ENCODE results near the gene SLC5A10. TPM values are rescaled to one million over a fixed set of nuclear protein-coding genes. Genes with fewer than 3 reads are reported as not detected.
A peak's percentile ranks its signal among the peaks of the same experiment; 100 is the strongest.

Gene SLC5A10
- polyA plus RNA-seq, 6 donors from 2014 or later, result 0.06 to 0.17 (median 0.10) TPM; not detected in 1

DNA sequence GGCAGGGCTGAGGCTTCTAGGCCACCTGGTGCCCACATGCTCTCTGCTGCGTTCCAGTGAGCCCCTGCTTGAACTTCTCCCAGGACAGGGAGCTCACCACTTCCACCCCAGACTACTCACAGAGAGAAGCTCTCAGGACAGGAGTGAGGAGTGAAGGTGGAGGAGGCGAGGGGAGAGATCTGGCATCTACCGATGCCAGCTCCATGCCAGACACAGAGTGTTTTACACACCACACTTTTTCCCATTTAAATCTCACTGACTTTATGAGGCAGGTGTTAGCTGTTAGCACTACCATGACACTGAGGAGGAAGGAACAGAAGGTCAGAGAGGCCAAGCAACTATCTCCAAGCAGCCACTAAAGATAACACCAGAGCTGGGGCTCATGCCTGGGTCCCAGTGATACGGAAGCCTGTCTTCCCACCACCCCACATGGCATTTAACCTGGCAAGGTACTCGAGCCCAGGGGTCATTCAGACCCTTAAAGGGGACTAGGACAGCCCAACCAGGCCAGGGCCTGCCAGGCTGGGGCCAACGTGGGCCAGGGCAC, 45.8 kb downstream of the SLC5A10 start:
- Mint-ChIP-seq H3K9me3 (peaks cover 0 to 11% (median 6%) of the 10 kb centered on the region in 7 donors), H3K36me3 (peaks cover 5 to 8% of the 10 kb centered on the region in 2 donors), H3K4me1 (peaks cover 26 to 42% (median 34%) of the 10 kb centered on the region in 3 donors), H3K4me3 (peak overlapping the region in 1 of 8 donors; percentile 18), H3K27me3 (peaks cover 0 to 5% (median 0%) of the 10 kb centered on the region in 3 donors), H3K27ac (peak overlapping the region in 1 of 6 donors; percentile 76)
- no peak for DNase-seq
- ATAC-seq (ENCODE audit: low read depth in 2 of 2), result no peak

DNA sequence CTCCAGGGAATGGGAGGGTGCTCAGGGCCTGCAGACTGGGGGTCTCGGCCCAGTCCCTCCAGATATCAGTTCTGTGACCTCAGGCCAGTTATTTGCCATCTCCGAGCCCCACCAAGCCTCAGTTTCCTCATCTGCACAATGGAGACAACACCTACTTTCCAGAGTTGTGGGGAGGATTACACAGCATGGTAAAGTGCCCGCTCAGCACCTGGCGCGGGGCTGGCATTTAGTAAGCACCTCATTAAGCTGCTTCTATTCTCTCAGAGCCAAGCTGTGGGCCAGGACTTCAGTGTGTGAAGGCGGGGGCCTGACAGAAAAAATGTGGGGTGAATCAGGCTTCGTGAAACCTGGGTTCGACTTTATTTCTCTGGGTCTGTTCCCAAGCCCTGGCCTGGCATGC, 47.4 kb downstream of the SLC5A10 start:
- peaks cover 5 to 8% of the 10 kb centered on the region in 2 donors for H3K36me3 Mint-ChIP-seq
- no peak for DNase-seq
- H3K27ac Mint-ChIP-seq, result no peak overlapping the region
- peaks cover 16 to 41% (median 29%) of the 10 kb centered on the region in 3 donors for H3K4me1 Mint-ChIP-seq
- peaks cover 0 to 5% (median 0%) of the 10 kb centered on the region in 3 donors for H3K27me3 Mint-ChIP-seq
- no peak overlapping the region for H3K4me3 Mint-ChIP-seq
- ATAC-seq (ENCODE audit: low read depth in 2 of 2), result no peak
- H3K9me3 Mint-ChIP-seq, result peaks cover 0 to 11% (median 6%) of the 10 kb centered on the region in 7 donors

DNA sequence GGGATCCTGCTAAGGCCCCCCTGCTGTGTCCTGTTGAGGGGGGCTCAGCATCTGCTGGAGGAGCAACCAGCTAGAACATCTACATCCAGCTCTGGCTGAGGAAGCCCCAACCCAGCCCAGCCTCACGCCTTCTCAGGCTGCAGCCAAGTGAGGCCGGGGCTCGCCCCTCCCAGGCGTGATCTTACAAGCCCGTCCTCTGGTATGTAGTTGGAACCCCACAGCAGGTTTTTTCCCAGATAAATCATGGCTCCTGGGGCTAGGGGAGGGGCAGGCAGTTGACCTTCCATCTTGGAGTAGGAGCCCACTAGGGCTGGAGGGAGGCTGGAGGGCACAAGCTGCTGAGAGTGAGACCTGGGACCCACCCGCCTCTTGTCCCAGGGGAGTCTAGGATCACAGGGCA, 47.9 kb downstream of the SLC5A10 start:
- peaks cover 0 to 10% (median 6%) of the 10 kb centered on the region in 7 donors for H3K9me3 Mint-ChIP-seq
- no peak for ATAC-seq (ENCODE audit: low read depth in 2 of 2)

DNA sequence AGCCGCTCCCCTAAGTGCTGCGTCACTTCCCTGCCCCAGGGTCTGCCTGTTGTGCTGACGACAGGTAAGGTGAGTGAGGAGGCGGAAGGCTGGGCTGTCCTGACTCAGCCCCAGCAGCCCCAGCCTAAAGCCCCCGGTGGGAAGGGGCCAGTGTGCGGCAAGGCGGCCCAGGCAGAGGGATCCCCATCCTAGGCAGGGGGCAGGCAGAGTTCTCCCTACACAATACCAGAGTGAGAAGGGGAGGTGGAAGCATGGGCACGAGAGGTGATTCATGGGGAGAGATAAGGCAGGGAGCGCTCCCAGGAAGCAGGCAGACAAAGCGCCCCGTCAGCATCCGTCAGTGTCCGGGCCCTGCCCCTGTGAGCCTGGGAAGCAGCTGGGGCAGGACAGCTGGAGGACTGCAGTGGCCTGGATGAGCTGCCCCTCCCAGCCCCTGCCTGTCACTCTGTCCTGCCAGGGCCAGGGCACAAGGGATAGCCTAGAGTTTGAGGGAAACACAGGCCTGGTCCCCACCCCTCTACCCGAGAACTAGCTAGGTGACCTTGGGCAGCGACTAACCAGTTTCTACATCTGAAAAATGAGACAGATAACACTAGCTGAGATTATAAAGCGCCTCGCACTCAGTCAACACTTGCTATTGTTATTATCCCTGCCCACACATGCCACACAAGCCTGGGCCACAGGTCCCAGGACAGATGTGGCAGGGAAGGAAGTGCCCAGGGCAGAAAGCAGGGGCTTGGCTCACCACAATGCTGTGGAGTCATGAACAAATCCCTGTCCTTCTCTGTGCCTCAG, 48.8 kb downstream of the SLC5A10 start:
- Mint-ChIP-seq H3K9me3 (peaks cover 0 to 4% (median 0%) of the 10 kb centered on the region in 7 donors), H3K36me3 (no peaks in the 10 kb centered on the region), H3K4me3 (peak overlapping the region in 1 of 8 donors; percentile 85), H3K27ac (no peak overlapping the region), H3K27me3 (no peaks in the 10 kb centered on the region), H3K4me1 (peaks cover 20 to 41% (median 33%) of the 10 kb centered on the region in 3 donors)
- no peak for ATAC-seq (ENCODE audit: low read depth in 2 of 2)
- no peak for DNase-seq

More for the DNA sequence above, 47.9 kb downstream of the SLC5A10 start:
- Mint-ChIP-seq H3K4me1 (peaks cover 16 to 42% (median 29%) of the 10 kb centered on the region in 3 donors), H3K4me3 (peak overlapping the region in 1 of 8 donors; percentile 16), H3K27me3 (peaks cover 0 to 5% (median 0%) of the 10 kb centered on the region in 3 donors), H3K27ac (peak overlapping the region in 1 of 6 donors; percentile 10), H3K36me3 (peaks cover 5 to 8% of the 10 kb centered on the region in 2 donors)
- DNase-seq, result no peak

DNA sequence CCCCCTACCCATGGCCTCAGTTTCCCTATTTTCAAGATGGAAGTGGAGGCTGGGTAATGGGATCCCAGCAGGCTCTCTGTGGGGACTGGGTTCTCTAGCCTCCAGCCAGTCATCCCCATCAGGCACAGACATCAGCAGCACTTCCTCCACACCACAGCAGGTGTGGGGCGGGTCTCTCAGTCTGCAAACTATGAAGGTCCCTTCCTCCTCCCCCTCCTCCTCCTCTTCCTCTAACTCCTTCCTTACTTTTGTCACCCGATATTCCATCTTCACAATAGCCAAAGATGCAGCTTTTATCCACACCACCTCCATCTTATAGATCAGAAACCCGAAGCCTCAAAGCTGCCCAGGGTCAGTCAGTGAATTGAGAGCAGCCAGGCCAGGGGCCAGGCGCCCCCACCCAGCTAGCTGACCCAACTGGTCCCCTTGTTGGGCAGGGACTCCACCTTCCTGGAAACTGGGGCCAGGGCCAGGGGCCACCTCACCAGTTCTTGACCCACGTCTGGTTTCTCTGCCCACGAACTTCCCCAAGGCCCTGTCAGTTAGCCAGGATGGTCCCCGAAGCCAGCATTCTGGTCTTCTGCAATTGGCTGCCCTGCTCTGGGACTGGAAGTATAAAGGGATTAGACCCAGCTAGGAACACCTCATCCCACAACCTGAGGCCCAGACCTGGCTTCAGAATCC, 50.1 kb downstream of the SLC5A10 start:
- no peaks in the 10 kb centered on the region for H3K36me3 Mint-ChIP-seq
- peaks cover 20 to 37% (median 32%) of the 10 kb centered on the region in 3 donors for H3K4me1 Mint-ChIP-seq
- peak overlapping the region in 7 of 8 donors; percentile 54 to 93 (median 73) for H3K4me3 Mint-ChIP-seq
- ATAC-seq (ENCODE audit: low read depth in 2 of 2), result no peak
- no peaks in the 10 kb centered on the region for H3K27me3 Mint-ChIP-seq
- H3K9me3 Mint-ChIP-seq, result no peaks in the 10 kb centered on the region
- DNase-seq, result no peak
- peak overlapping the region in 3 of 6 donors; percentile 15 to 45 (median 42) for H3K27ac Mint-ChIP-seq

DNA sequence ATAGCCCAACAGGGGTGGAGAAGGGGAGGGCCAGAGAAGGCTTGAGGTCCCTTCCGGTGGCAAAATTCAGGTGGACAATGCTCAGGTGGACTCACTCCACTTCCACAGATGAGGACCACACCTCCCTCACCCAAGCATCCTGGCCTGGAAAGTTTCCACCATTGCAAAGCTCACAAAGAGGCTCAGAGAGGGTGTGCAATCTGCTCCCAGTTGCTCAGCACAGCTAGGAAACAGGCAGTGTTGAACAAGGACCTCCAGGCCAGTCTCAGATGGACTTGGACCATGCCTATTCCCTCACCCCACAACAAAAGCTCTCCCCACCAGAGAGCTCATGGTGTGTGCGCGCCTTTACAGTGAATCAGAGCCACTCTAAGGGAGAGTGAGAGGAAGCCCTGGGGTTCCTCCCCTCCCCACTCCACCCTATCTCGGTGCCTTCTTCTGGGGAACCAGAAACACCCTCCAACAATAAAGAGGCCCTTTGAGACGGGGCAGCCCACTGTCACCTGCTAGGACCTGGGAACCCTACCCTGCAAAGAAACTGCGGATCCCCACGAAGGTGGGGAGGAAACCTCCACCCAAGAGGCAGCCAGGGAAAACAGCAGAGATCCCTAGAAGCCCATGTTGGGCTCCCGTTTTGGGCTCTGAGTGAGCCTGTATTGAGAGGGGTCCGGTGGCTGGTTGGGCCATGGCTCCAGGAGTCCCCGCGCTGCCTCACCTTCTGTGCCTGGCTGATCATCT, 51.0 kb downstream of the SLC5A10 start:
- peaks cover 20 to 37% (median 32%) of the 10 kb centered on the region in 3 donors for H3K4me1 Mint-ChIP-seq
- DNase-seq, result peak; percentile 15
- ATAC-seq (ENCODE audit: low read depth in 2 of 2), result peak; percentile 13 to 30
- H3K27me3 Mint-ChIP-seq, result no peaks in the 10 kb centered on the region
- peak overlapping the region in 5 of 6 donors; percentile 38 to 73 (median 59) for H3K27ac Mint-ChIP-seq
- H3K36me3 Mint-ChIP-seq, result no peaks in the 10 kb centered on the region
- peak overlapping the region; percentile 68 to 94 (median 85) for H3K4me3 Mint-ChIP-seq
- H3K9me3 Mint-ChIP-seq, result no peaks in the 10 kb centered on the region

DNA sequence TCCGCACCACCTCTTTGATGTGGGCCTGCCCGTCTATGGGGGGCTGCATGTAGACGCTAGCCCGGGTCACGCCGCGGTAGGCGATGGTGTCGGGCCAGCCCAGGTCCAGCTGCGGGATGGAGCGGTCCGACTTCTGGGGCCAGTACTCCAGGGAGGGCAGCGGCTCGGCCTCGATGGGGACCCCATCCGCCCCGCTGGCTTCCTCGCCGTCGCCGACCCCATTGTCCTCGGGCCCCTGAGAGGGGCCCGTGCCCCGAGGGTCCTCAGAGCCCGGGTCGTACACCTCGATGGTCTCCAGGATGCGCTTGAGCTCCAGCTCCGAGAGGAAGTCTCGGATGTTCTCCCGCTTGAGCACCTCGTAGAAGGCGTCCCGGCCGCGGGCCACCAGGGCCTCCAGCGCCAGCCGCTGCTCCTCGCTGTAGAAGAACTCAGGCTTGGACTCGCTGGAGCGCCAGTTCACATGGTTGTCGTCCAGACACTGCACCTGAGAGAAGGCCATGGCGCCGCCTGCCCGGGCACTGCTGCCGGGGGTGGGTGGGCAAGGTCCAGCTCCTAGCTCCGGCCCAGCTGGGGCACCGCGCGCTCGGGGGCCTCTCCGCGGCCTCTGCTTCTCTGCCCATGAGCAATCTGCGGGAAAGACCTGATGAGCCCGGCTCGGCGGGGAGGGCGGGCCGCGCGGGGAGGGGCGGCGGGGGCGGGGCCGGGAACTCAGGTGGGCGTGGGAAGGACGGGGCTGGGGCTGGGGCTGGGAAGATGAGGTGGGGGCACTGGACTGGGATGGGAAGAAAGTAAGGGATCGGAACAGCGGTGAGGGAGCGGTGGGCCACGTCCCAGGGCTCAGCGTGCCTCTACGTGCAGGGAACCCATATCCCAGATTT, 51.8 kb downstream of the SLC5A10 start:
- H3K27me3 Mint-ChIP-seq, result no peaks in the 10 kb centered on the region
- ATAC-seq (ENCODE audit: low read depth in 2 of 2), result peak; percentile 22 to 27
- peak overlapping the region; percentile 77 to 94 (median 90) for H3K4me3 Mint-ChIP-seq
- H3K9me3 Mint-ChIP-seq, result no peaks in the 10 kb centered on the region
- peak; percentile 12 for DNase-seq
- H3K36me3 Mint-ChIP-seq, result no peaks in the 10 kb centered on the region
- H3K4me1 Mint-ChIP-seq, result peaks cover 20 to 37% (median 32%) of the 10 kb centered on the region in 3 donors
- peak overlapping the region in 4 of 6 donors; percentile 59 to 93 (median 74) for H3K27ac Mint-ChIP-seq

DNA sequence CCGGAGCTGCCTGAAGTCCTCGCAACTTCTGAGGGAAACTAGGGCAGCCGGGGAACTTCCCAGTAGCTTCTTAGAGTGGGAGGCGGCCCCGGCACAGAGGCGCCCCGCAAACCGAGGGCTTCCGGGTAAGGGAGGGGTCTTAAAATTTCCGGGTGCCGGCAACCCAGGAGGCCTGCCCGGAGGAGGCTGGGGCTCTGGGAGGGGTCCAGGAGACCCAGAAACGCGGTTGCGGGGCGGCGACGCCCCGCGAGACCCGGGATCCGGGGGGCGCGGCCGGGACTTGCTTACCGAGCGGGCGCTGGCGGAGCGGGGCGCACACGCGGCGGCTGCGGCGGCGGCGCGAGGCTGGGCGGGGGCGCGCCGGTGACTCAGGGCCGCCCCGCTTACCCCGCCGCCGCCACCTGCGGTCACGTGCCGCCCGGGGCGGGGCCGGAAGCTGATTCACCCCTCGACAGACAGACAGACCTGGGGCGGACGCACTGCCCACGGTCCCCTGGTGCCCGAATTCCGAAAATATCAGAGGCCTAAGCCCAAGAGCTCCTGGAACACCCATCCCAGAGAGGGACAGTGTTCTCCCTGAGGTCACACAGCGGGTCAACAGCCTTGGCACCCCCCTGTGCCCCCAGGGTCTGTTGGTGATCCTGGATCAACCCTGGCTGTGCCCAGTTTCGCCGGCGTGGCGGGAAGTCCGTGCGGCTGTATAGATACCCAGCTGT, 52.6 kb downstream of the SLC5A10 start, which contains the start of gene FAM83G:
FAM83G (minus strand) TSS at position 344 of the 716 bp plus-strand sequence. CDS start 723 bp downstream, outside the sequence.
- Mint-ChIP-seq H3K9me3 (no peaks in the 10 kb centered on the region), H3K4me1 (peaks cover 20 to 37% (median 32%) of the 10 kb centered on the region in 3 donors), H3K4me3 (peak within 1 kb of the TSS; percentile 77 to 94 (median 90)), H3K36me3 (no peaks in the 10 kb centered on the region), H3K27me3 (peaks cover 0 to under 1% (median 0%) of the 10 kb centered on the region in 3 donors), H3K27ac (peak within 1 kb of the TSS in 5 of 6 donors; percentile 73 to 93 (median 81))
- DNase-seq (peak; percentile 68), ATAC-seq (ENCODE audit: low read depth in 2 of 2) (peak; percentile 81 to 82)

DNA sequence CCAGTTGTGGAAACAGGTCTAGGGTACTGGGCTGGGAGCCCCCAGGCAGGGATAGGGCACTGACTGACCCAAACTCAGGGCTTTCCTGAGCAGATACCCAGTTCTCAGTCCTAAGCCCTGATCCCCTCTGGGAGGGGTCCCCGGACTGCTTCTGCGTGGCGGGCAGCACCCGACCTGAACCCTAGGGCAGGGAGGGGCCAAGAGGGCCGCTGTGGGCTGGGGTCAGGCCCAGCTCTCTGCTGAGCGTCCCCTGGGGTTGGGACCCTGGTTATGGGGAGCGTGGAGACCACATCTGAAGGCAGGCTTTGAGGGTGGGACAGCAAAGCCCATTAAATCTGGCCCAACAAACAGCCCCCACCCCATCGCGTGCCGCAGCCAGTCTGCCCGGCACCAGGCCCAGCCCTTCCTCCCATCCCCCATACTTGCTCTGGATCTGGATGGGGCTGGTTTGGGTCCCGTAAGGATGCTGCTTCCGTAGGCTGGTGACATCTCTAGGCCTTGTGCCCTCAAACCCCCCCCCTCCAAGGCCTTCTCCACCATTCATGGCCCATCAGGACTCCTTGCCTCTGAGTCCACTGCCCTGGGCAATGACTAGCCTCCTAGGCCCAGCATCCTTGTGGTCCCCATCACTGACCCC, 53.3 kb downstream of the SLC5A10 start:
- no peak for ATAC-seq (ENCODE audit: low read depth in 2 of 2)
- H3K27me3 Mint-ChIP-seq, result peaks cover 0 to 4% (median 0%) of the 10 kb centered on the region in 3 donors
- H3K36me3 Mint-ChIP-seq, result no peaks in the 10 kb centered on the region
- DNase-seq, result no peak
- H3K4me1 Mint-ChIP-seq, result peaks cover 20 to 37% (median 32%) of the 10 kb centered on the region in 3 donors
- peak overlapping the region; percentile 60 to 88 (median 78) for H3K4me3 Mint-ChIP-seq
- H3K27ac Mint-ChIP-seq, result peak overlapping the region in 5 of 6 donors; percentile 69 to 88 (median 81)
- no peaks in the 10 kb centered on the region for H3K9me3 Mint-ChIP-seq

DNA sequence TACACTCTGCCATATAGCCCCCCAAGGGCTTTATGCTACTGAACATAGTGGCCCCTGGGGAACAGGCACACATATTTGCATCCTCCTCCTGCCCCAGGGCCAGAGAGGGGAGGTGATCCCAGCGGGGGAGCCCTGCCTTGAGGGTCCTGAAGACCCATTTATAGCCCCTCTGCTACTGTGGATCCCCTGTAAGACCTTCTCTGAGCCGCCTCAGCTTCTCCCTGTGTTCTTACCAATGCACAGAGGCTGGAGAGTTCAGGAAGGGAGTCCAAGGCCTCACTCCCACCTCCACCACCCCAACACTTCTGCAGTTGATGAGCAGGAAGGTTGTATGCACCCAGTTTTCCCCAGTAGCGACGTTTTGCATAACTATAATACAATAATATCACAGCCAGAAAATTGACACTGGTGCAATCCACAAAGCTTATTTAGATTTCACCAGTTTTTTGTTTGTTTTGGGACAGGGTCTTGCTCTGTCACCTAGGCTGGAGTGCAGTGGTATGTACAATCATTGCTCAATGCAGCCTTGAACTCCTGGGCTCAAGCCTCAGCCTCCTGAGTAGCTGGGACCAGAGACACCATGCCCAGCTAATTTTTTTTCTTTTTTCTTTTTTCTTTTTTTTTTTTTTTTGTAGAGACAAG, 53.9 kb downstream of the SLC5A10 start:
- DNase-seq (no peak), ATAC-seq (ENCODE audit: low read depth in 2 of 2) (no peak)
- H3K36me3 Mint-ChIP-seq, result no peaks in the 10 kb centered on the region
- H3K9me3 Mint-ChIP-seq, result no peaks in the 10 kb centered on the region
- H3K27me3 Mint-ChIP-seq, result peaks cover 0 to 4% (median 0%) of the 10 kb centered on the region in 3 donors
- peak overlapping the region in 4 of 6 donors; percentile 56 to 88 (median 79) for H3K27ac Mint-ChIP-seq
- H3K4me3 Mint-ChIP-seq, result peak overlapping the region; percentile 29 to 85 (median 76)
- peaks cover 20 to 35% (median 32%) of the 10 kb centered on the region in 3 donors for H3K4me1 Mint-ChIP-seq

Measured in naive B cell (primary cell).